Urinary bladder (tissue), 4 donors: Measurements from ENCODE around the gene EPB41L2. TPM values are rescaled to one million over a fixed set of nuclear protein-coding genes. Genes with fewer than 3 reads are reported as not detected.
A peak's percentile ranks its signal among the peaks of the same experiment; 100 is the strongest.

Source experiments
- DNase-seq: peaks from one replicate; pipeline ENCODE4 v3.0.0-alpha.2; 2015; ENCODE audit errors: extremely low spot score
- H3K27ac ChIP-seq: one replicate; pipeline ENCODE4 v1.5.1; 2013; ENCODE audit warnings: low read depth, mild to moderate bottlenecking, moderate library complexity
- H3K36me3 ChIP-seq: one replicate; pipeline ENCODE4 v1.6.1; 2013; ENCODE audit warnings: mild to moderate bottlenecking, moderate library complexity; ENCODE audit not compliant: insufficient read depth
- H3K4me1 ChIP-seq: one replicate; pipeline ENCODE4 v1.6.1; 2013; ENCODE audit warnings: mild to moderate bottlenecking, moderate library complexity; ENCODE audit not compliant: insufficient read depth
- H3K4me3 ChIP-seq: one replicate; pipeline ENCODE4 v1.5.1; 2013; ENCODE audit warnings: low read depth, low read length
- WGBS: extraction: QIAGEN DNeasy Blood & Tissue Kit; methylation state at CpG from one replicate; pipeline ENCODE4 v1.1.7; 2013; 5-methylcytosine and 5-hydroxymethylcytosine counted together
- polyA plus RNA-seq: library from polyadenylated mRNA; stranded (reverse); fragments of 200-250 nt; gene quantifications from one replicate; pipeline ENCODE4 v1.2.3, GENCODE V29; 2013
- total RNA-seq: library from RNA; depleted of rRNA; stranded (reverse); fragments of >200 nt; gene quantifications from one replicate; pipeline ENCODE4 v1.2.3, GENCODE V29; 2014
- donor health status: healthy with polysubstance abuse.
- donor health status: healthy.

EPB41L2 gene
- total and polyA plus RNA-seq, 2 donors: 47.3 to 386 TPM

DNA sequence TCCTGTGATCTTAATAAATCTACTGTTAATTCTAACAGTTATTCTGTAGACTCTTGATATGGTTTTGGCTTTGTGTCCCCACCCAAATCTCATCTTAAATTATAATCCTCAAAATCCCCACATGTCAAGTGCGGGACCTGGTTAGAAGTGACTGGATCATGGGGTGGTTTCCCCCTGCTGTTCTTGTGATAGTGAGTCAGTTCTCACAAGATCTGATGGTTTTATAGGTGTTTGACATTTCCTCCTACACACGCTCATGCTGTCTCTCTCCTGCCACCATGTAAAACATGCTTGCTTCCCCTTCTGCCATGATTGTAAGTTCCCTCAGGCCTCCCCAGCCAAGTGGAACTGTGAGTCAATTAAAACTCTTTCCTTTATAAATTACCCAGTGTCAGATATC is 10.5 kb upstream of the EPB41L2 start:
- WGBS: 94% methylated on average over 2 of the region's 2 CpGs
- DNase-seq: no peak

DNA sequence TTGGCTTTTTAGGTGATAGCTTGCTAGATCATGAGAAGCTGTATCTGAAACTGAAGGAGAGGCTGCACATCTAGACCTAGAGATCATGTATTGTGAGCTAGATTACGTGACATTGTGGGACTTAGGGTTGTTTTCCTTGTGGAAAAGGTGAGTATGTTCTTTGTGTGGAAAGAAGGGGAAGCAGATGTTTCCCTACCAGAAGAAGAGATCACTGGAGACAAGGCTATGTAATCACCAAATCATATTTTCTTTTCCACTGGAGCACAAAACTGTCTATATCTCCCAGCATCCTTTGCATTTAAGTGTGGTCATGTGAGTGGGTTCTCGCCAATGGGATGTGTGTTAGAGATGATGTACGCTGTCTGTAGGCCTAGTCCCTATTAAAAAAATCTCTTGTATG is 7.0 kb upstream of the EPB41L2 start:
- no peak overlapping the region for H3K27ac ChIP-seq
- H3K4me3 ChIP-seq: no peak overlapping the region
- no peaks in the 10 kb centered on the region for H3K36me3 ChIP-seq
- H3K4me1 ChIP-seq: no peaks in the 10 kb centered on the region
- DNase-seq: no peak
- 97% methylated on average over 3 of the region's 3 CpGs for WGBS

More for the DNA sequence above, 10.5 kb upstream of the EPB41L2 start:
- H3K27ac ChIP-seq: no peak overlapping the region
- no peak overlapping the region for H3K4me3 ChIP-seq
- H3K4me1 ChIP-seq: no peaks in the 10 kb centered on the region
- no peaks in the 10 kb centered on the region for H3K36me3 ChIP-seq

DNA sequence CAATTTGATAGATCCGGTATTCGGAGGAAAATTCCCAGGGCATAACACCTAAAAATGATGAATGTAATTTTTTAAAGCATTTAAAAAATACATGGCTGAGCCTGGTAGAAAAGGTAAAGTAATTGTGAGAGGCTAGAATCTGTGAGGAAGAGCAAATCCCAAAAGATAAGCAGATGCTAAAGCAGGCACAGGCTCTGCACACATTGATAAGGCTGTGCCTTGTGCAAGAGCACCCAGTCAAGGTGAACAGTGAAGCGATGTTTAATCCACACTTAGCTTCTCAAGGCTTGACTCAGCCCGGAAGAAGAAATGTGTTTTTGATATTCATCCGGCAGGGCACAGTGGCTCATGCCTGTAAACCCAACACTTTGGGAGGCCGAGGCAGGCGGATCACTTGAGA is 5.1 kb upstream of the EPB41L2 start:
- no peak overlapping the region for H3K4me3 ChIP-seq
- H3K27ac ChIP-seq: no peak overlapping the region
- WGBS: 86% methylated on average over 7 of the region's 7 CpGs
- no peaks in the 10 kb centered on the region for H3K4me1 ChIP-seq
- DNase-seq: no peak
- H3K36me3 ChIP-seq: no peaks in the 10 kb centered on the region

DNA sequence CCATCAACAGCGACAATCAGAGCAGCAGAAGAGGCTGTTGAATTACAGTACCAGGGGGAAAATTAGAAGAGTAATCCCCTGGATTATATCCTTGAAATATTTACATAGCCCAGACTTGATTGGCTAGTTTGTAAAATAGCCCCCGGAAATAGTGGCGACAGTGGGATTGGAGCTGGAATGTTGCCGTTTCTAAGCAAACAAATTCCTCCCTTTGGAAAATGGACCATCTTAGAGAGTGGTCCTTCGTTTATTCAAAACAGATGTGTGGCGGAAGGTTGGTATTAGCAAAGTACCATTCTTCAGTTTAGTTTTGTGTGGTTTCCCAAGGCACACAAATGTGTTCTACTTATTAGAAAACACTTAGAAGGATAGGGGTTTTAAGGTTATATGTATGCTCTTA is 4.5 kb upstream of the EPB41L2 start:
- no peak overlapping the region for H3K4me3 ChIP-seq
- WGBS: 79% methylated on average over 6 of the region's 6 CpGs
- DNase-seq: no peak
- no peak overlapping the region for H3K27ac ChIP-seq
- no peaks in the 10 kb centered on the region for H3K4me1 ChIP-seq
- no peaks in the 10 kb centered on the region for H3K36me3 ChIP-seq

DNA sequence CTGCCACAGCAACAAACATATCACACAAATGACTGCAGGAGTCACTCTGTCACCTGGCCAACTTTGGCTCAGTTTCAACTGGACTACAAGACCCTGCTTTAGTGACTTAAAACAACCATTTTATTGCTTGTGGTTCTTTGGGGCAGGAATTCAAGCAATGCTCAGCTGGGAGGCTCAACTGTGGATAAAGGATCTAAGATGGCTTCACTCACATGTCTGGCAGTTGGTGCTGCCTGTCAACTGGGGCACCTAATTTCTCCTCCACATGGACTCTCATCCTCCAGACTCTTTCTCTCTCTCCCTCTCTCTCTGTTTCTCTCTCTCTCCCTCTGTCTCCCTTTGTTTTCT is 2.8 kb upstream of the EPB41L2 start:
- no peak for DNase-seq
- Histone ChIP-seq H3K4me1 (no peaks in the 10 kb centered on the region), H3K36me3 (no peaks in the 10 kb centered on the region), H3K4me3 (no peak overlapping the region), H3K27ac (no peak overlapping the region)

DNA sequence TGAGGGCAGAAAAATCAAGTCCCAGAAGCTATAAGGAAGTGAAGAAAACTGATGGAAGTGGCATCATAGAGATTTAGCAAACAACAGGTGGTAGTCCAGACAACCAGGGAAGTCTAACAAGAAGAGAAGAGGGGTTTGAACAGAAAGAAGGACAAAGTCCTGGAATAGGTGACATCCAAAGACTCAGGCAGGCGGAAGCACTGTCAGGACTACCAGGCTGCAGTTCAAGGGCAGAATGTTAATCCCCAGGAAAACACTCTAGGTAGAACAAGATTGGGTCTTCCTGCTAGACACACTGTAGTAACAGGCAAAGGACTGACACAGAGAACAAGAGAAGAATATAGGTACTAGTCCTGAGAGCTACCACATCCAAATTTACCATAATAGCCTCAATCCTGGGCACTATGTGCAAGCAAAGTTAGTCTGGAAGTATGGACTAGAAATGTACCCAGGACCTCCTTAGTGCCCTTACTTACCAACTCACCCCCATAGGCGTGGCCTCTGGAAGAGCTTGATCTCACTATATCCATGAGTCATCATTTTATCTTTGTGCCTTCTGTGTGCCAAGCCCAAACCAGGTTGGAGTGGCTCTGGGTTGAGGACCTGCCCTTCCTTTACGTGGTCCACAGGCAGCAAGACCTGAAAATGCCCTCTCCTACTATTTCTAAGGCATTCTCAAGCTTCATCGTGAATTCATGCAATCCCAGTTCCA is 2.2 kb upstream of the EPB41L2 start:
- Histone ChIP-seq H3K27ac (no peak overlapping the region), H3K4me1 (no peaks in the 10 kb centered on the region), H3K4me3 (no peak overlapping the region), H3K36me3 (no peaks in the 10 kb centered on the region)
- 94% methylated on average over 4 of the region's 4 CpGs for WGBS
- no peak for DNase-seq

DNA sequence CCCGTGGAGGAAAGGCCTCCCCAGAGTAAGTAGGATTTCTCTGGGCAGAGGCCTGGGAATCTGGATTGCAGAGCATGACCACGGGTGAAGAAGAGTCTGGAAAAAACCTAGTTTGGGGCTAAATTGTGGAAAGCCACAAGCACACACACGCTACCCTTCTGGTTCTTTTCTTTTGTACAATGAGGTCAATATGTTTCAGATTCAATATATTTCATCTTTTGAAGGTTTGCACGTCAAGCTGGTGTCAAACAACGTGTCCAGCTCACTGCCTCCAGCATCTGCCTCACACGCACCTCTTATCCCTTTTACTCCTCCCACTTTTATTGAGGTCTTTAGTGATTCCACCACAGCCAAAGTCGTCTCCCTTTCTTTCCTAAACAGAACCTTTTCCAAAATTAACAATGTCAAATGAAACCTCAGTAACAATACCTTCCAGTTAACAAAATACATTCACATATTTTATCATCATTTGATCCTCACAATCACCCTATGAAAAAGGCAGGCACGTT is 773 bp upstream of the EPB41L2 start:
- DNase-seq: no peak
- H3K36me3 ChIP-seq: no peaks in the 10 kb centered on the region
- H3K4me1 ChIP-seq: no peaks in the 10 kb centered on the region
- H3K27ac ChIP-seq: peak overlapping the region; percentile 78
- 30% methylated on average over 8 of the region's 8 CpGs for WGBS
- H3K4me3 ChIP-seq: peak overlapping the region; percentile 94

DNA sequence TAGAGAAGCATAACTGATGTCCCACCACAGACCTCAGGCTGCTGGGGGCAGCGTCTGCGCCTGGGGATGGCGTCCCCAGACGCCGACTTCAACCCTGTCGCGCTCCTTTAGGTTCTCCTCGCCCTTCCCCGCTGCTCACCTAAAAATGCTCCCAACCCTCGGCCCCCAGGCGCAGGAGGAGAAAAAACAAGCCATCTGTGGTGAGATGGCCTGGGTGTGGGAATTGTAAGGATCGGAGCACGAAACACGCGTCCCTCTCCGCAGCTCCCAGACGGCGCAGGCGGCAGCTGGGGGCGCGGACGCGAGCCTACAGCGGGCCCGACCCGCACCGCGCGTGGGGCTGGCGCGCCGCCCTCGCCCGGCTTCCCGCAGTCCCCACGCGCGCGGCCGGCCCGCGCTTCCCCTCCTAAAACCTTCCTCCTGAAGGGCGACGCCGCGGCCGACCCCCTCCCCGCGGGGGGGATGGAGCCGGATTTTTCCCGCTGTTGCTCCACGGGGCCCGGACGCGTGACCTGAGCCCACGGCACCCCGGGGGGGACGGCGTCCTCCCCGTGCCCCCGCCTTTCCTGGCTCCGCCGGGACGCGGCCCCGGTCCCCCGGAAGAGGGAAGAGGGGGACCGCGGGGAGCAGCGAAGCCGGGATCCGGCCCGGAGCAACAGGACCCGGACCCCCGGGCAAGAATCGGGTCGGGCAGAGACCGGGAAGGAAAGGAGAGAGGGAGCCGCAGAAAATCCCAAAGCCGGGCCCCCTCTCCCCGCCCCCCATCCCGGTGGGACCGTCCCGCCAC is 611 bp downstream of the EPB41L2 start:
- H3K36me3 ChIP-seq: no peaks in the 10 kb centered on the region
- peak overlapping the region; percentile 94 for H3K4me3 ChIP-seq
- DNase-seq: no peak
- H3K4me1 ChIP-seq: no peaks in the 10 kb centered on the region
- peak overlapping the region; percentile 53 for H3K27ac ChIP-seq
- under 1% methylated on average over 84 of the region's 84 CpGs for WGBS

DNA sequence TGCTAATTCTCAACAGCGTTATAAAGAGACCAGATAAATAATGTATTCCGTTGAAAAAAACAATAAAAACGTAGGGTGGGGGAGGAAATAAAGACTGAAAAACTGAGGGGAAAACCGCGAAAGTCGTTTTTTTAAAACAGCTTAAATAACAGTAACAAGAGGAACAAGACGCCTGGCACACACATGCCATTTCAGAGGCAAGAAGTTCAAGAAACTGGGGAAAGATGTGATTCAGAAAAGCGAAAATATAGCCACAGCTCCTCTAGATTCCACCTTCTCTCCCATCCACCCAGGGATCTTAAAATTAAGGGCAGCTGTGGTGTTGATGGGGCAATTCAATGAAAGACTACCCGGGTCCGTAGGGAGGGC is 1.3 kb downstream of the EPB41L2 start:
- Histone ChIP-seq H3K4me1 (no peaks in the 10 kb centered on the region), H3K4me3 (peak overlapping the region; percentile 94), H3K27ac (no peak overlapping the region), H3K36me3 (no peaks in the 10 kb centered on the region)
- DNase-seq: no peak
- WGBS: 25% methylated on average over 10 of the region's 10 CpGs

DNA sequence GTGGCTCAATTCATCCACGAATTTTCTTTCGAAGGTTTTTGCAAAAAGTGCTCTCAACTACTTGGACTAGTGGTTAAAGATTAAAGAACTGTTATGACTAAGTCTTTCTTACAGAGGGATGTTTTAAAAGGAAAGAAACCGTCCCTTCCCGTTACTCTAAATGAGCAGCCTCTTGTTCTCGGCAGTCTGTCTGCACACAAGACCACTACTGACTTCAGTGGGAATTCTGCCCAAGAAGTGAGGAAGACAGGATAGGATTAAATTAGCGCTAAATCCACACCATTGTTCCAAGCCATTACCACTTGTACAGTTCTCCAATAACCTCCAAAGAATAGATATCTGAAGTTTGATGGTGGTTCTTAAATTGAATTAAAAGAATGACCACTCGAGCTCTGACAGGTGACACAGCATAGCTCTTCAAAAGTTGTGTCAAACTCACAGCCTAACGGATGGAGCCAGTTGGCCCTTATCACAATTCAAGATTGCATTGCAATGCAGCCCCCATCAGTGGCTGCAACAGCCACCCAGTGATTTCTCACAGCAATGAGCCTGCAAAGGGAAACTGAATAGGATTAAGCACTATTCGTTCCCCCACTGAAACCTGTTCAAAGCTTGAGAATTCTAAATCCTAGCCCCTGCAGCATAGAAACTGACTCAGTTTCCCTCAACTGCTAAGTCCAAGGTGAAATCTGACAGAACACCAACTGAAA is 1.8 kb downstream of the EPB41L2 start:
- H3K4me1 ChIP-seq: no peaks in the 10 kb centered on the region
- peak overlapping the region; percentile 94 for H3K4me3 ChIP-seq
- H3K27ac ChIP-seq: no peak overlapping the region
- no peaks in the 10 kb centered on the region for H3K36me3 ChIP-seq
- 54% methylated on average over 9 of the region's 9 CpGs for WGBS
- DNase-seq: no peak

DNA sequence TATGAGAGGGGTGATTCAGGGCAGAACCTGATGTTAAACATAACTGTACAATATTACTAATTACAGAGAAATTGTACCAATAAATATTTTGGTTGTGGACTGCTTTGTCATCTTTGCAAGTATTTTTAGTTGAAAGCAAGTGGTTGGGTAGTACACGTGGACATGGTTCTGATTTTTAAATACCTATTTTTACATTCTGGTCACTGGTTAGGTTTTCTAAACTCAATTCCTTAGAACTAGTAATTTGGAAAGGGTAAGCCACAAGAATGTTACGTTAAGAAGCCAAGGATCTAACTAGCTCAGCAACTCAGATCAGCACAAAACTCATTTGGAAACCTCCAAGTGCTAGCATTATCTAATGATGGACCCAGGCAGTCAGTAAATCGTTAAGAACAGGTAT is 2.7 kb downstream of the EPB41L2 start:
- Histone ChIP-seq H3K36me3 (no peaks in the 10 kb centered on the region), H3K27ac (no peak overlapping the region), H3K4me3 (no peak overlapping the region), H3K4me1 (no peaks in the 10 kb centered on the region)
- no peak for DNase-seq
- WGBS: 65% methylated on average over 3 of the region's 3 CpGs

DNA sequence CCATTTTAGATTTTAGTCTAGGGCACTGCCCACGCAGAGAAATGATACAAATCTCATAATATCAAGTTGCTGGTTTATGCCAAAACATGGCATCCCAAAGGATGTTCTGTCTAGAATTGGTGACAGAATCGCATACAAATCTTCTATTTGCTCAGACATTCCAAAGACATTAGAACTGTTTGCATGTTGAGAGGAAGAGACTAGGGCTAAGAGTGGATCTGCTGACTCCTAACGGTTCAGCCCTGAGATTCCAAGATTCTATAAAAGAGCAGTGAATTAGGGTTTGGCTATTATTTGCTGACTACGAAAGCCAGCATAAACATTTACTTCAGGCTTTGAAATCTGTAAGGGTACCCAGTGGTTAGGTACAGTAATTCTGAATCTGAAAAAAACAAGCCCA is 3.6 kb downstream of the EPB41L2 start:
- no peak for DNase-seq
- whole genome bisulfite sequencing: 64% methylated on average over 4 of the region's 4 CpGs
- H3K27ac ChIP-seq: no peak overlapping the region
- no peaks in the 10 kb centered on the region for H3K4me1 ChIP-seq
- H3K4me3 ChIP-seq: no peak overlapping the region
- H3K36me3 ChIP-seq: no peaks in the 10 kb centered on the region

DNA sequence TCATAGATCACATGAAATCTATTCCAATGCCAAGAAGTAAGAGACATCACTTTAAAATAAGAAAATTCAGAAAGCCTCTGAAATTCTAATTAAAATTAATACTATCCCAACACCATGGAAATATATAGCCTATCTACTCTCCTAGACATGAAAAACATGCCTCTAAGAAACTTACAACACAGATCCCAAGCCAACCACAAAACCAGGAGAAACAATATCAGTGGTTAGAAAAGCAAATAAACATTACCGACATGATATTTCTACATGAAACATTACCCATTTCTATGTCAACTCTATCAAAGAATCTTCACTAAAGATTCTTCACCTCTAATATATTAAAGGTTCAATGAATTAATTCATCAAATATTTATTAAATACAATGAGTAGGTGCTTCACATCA is 4.8 kb downstream of the EPB41L2 start:
- Histone ChIP-seq H3K4me1 (no peaks in the 10 kb centered on the region), H3K4me3 (no peak overlapping the region), H3K36me3 (no peaks in the 10 kb centered on the region), H3K27ac (no peak overlapping the region)
- DNase-seq: no peak
- 68% methylated on average over 1 of the region's 1 CpG for WGBS
